T-helper 2 cell treated with Interferon-gamma antibody and Interleukin-4, amounts not matched to agents 100 ng/mL and 5 ng/mL, for 36 hours (primary cell): ENCODE measurements around the gene TBX15. TPM values are rescaled to one million over a fixed set of nuclear protein-coding genes. Genes with fewer than 3 reads are reported as not detected.

Experiments
- intact Hi-C: fragments of 100-400 bp; cut with micrococcal nuclease; formaldehyde crosslinking; loops from one replicate; pipeline ENCODE4 v1.15.1; 2023
- total RNA-seq: library from RNA; stranded (reverse); gene quantifications from 2 replicates; pipeline ENCODE4 v1.2.3, GENCODE V29; 2022

Gene TBX15
- total RNA-seq, 1 donor from 2014 or later, result not detected

- intact Hi-C loops, result no loop called here
Measured at GRCh38 chr1:119002028-119002686, 14.0 kb upstream of the TBX15 start.

DNA sequence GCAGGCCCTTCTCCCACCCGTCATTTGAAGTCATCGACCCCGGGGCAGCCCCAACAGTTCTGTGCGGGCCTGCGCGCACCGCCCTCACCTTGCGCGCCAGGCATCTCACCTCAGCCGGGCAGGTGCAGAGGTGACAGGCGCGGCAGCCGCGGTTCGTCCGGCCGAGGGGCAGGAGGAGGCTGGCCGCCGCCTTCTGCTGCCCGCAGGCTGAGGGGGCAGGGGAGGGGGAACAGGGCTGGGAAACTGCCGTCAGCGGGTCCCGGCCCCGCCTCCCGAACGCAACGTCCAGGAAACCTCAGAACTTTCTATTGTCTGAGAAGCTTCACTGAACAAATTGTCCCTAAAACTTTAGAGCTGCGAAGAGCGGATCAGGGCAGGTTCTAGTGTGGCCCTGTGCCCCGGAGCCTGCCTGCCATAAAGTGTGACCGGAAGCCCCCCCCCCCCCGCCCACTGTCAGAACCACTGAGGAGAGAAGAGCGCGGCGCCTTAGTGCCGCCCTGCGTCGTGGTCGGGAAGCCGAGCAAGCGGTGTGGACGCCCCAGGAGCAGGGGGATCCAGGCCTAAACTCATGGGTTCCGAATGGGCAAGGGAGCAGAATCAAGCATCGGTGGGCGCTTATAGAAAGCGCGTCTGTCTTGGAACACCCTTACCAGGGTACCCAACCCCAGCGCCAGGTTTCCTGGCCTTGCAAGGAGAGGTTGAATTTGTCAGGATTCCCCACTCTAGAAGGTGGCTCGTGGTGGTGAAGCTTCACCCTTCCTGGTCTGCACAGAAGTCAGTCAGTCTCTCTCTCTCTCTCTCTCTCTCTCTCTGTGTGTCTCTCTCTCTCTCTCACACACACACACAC lies 13.3 kb upstream of the TBX15 start:
- intact Hi-C loops, result no loop called here

- intact Hi-C loops, result no loop called here
Measured at GRCh38 chr1:119000371-119001180, 12.4 kb upstream of the TBX15 start.

DNA sequence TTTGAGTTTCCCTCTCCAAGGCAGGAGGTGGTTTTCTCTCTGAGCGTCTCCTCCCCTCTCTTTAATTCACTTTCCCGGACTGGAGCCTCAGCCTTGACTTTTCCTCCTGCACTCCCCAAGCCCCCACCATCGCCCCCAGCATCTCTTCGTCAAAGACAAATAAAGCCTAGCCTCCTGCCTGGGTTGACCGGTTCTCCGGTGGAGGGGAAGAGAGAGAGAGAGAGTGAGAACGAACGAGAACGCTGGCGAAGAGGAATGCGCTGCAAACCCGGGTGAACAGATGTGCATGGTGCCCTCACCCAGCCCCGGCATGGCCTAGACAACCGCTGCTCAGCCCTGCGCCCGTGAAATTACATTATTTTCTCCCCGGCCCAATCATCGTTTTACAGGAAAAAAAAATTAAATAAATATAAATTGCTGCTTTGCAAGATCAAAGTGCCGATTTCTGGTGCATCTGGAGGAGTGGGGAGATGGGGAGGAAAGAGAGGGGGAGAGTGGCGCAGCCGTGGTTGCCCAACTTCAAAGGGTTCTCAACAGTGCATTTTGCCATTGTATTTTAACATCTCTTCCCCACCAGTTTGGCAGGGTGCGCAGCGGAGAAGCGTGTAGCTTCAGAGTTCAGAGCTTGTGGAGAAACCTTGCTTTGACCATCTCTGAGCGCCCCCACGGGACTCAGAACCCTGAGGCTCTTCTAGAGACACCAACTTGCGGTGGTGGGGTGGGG lies 11.4 kb upstream of the TBX15 start:
- intact Hi-C loops, result no loop called here

GRCh38 chr1:118998171-118998570 lies 10.0 kb upstream of the TBX15 start:
- intact Hi-C loops, result no loop called here

DNA sequence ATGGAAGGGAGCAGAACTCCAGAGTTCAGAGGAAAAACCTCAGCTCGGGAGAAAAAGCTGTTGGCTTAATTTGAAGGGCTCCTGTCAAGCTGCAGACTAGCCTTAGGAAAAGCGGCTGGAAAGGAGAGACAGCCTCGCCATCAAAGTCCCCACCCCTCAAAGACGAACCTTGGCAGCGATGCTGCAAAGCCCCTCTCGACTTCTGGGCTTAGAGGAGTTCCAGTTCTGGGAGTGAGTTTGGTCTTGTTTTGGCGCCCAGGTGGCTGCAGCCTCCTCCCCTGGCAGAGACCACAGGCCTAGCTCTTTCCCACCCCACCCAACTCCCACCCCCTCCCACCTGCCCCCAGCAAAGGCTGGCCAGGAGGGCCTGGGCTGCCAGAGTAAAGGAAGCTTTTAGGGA lies 9.1 kb upstream of the TBX15 start:
- intact Hi-C loops, result no loop called here

DNA sequence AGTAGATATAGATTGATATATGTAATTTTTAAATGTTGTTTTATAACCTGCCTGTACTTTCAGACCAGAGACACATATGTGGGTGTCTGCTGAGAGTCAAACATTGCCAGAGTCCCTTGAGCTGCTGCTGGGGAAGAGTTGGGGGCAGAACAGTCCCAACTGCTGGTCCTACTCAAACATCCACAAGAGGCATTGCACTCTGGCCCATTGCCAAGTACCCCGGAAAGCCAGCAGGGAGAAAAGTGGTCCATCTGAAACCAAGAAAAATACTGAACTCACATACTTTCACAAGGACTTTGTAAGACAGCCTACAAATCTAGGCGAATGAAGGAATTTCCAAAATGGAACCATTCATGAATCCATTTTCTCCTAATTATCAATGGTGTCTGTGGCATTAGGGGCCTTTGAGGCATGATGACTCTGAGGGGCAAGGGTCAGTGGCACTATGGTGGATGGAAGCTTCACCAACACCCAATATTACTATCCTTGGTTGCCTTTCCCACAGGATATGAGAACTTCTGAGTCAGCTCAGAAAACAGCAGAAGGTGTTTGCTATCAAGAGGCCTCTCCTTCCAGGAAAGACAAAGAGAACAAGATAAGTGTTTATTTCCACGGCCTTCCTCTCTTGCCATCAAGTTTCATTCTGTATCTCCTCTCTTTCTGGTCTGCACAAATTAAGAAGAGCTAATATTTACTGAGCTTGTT lies 7.3 kb upstream of the TBX15 start:
- intact Hi-C loops, result no loop called here

GRCh38 chr1:118993700-118994026 lies 5.5 kb upstream of the TBX15 start:
- intact Hi-C loops, result no loop called here

GRCh38 chr1:118992868-118993699 lies 4.9 kb upstream of the TBX15 start:
- intact Hi-C loops, result no loop called here

DNA sequence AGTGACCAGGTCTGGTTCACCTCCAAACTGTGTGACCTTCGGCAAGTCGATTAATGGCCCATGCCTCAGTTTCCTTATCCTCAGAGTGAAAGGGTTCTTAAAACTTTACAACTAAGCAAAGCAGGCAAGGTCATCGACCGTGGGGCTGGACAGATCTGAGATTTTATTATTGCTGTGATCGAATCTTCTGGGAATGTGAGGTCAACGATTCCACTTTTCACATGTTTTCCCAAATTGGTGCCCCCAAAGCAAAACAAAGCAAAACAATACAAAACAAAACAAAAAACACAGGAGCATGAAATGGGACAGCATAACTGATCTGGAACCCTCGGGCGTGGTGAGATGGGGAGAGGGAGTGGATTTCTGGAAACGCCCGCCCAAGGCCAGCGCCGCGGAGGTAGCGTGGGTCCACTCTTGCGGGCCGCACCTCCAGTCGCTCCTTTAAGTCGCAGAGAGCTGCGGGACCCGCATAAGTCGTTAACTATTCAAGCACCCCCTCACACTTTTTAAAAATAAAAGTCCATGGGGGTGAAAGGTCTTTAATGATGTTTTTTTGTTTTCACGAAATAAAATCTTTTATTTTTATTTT lies 4.2 kb upstream of the TBX15 start:
- intact Hi-C loops, result no loop called here

DNA sequence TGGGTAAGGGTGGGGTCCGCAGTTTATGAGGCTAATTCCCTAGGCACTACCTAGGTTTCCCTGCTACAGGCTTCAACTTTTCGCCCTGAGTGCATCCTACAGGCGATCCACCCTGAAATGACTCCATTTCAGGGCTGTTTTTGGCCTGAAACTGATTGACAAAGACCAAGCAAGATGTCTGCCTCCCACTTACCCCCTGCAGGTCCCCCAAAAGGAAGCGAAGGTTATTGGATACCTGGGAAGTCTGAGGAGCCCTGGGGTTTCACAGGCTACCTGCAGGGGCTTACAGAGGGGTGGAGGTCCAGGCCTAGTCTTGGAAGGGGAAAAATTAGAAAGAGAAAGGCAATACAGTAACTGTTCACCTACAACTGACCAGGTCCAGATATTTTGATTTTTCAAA lies 3.3 kb upstream of the TBX15 start:
- intact Hi-C loops, result no loop called here

DNA sequence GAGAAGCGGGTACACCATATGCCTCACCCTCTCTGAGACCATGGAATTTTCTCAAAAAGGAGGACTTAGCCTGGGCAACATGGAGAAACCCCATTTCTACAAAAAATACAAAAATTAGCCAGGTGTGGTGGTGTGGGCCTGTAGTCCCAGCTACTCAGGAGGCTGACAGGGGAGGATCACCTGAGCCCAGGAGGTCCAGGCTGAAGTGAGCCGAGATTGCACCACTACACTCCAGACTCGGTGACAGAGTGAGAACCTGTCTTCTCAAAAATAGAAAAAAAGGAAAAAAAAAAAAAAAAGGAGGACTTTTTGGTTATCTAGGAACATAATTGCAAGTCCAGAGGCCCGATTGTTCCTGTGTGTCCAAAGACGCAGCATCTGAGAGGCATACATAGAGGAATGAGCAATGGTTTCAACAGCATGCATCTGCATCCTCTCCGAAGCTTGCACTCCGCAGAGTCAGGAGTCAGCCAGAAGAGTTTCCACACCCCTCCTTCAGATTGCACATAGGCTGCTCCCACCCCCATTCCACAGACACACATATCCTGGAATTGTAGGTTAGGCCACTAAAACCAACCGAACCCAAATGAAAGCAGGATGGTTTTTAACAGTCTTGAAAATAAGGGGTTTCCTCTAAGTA lies 2.5 kb upstream of the TBX15 start:
- intact Hi-C loops, result no loop called here

DNA sequence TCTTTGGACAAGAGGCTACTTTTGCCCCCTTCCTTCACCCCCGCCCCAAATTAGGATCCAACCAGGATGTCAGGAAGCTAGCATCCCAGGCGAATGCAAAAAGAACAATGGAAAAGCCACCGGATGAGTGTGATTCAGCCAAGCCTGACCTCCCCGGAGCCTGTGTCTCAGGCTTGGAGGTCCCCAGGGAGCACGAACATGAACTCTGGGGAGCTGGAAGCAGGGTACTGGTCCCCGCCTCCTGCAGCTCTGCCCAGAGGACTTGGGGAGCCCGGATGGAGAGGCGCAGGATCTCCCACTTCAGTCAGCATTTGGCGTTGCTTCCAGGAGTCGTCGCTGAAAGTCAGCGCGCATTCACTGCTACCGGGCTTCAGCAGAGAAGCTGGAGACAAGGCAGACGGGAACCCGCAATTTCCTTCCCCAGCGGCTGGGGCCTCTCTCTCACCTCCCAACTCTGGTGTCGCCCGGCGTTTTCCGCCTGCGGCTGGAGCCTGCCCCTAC lies 1.8 kb upstream of the TBX15 start:
- intact Hi-C loops, result no loop called here

DNA sequence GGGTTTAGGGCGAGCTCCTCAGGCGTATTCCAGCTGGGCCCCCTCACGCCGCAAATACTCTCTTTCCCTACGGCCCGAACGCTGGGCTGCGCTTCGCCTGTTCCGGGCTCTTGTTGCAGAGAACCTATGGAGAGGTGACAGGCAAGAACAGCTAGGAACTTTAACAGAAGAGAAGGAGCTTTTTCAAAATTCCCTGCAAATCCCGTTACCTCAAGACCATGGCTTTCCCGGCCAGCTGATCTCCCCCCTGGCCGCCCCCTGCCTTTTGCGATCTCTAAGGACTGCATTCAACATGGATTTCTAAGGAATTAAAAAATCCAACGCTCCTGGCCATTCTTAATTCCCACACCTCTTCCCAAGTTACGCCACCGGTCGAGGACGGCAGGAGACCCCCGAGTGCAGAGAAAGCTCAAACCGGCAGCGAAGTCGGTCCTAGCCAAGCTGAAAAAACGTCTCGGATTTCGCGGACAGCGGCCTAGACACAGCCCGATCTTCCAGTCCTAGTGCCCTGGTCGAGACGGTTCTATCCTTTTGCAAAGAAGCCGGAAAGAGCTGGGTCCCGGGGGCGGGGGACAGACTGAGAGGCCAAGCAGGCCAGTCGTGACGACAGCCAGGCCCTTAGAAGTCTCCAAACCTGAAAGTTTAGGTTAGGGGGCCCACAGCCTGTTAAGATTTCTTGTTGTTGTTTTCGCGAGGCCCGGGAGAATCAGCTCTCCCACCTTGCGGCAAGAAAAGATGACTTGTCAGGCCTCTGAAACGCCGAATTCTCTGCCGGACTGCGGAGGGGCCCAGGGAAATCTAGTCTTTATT lies 1.1 kb upstream of the TBX15 start:
- intact Hi-C loops, result no loop called here

DNA sequence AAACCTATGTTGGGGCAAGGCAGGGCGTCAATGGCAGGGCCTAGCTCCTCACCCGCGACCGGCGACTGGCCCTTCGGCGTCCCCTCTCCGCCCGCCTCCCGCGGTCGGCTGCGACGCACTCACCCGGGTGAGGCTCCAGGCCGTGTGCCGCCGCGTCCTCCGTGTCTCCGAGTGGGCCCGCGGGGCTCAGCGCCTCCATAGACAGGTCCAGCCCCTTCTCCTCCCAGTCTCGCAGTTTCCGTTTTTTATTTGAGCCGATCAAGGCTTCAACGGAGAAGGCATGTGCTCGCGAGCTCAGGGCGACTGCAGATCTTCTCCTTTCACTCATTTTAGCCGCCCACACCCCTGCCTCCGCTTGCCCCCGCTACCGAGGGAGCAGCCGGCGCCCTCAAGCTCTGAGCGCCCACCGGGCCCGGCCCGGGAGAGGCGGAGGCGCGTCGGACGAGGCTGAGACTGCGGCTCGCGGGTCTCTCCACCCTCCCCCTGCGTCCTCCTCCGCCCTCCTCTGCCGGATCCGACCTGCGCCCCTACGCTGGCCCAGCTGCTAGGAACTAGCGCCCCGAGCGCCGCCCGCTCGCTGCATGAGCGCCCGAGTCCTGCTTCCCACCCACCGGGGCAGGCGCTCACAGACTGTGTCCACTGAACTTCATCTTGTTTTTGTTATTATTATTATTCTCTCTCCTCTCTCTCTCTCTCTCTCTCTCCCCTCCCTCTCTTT lies 516 bp downstream of the TBX15 start:
- intact Hi-C loops, result no loop called here

GRCh38 chr1:118986555-118987467 lies 1.3 kb downstream of the TBX15 start:
- intact Hi-C loops, result no loop called here
